Stimulated activated CD8-positive, alpha-beta memory T cell treated with anti-CD3 and anti-CD28 coated beads, Interleukin-7, amount 100 ng/mL, for 4 hours (primary cell): ENCODE results near the gene MYH14.

Source experiments
- DNase-seq, 2 donors: peaks; one replicate each; pipeline ENCODE4 v3.0.0-alpha.2; 2020; ENCODE audit warnings: low read depth in 2 of 2

MYH14 gene

DNA sequence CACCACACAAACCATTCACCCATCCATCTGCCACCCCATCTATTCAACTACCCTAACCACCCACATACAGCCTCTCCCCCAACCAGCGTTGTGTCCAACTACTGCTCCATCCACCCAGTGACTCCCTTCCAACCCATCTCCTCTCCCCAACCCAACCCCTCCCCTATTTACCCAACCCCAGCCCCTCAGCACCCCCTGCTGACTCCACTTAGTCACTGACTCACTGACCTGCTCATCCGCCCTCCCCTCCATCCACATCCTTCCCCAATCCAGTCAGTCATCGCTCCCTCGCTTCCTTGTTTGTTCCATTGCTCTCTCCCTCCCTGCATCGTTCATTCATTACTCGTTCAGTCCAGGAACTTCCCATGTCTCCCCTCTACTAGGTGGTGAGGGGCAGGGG lies 86.6 kb downstream of the MYH14 start:
- DNase-seq: no peak

DNA sequence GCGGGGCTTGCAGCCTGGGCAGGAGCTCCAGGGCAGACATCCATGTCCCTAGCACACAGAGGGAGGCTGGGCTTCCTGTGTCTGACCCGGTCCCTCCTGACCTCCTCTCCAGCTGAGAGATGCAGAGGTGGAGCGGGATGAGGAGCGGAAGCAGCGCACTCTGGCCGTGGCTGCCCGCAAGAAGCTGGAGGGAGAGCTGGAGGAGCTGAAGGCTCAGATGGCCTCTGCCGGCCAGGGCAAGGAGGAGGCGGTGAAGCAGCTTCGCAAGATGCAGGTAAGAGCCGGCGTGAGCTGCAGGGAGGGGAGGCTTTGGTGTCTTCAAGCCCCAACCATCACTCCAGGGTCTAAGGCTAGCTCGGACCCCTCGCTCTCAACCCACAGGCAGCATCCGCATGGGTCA lies 87.4 kb downstream of the MYH14 start:
- no peak for DNase-seq

DNA sequence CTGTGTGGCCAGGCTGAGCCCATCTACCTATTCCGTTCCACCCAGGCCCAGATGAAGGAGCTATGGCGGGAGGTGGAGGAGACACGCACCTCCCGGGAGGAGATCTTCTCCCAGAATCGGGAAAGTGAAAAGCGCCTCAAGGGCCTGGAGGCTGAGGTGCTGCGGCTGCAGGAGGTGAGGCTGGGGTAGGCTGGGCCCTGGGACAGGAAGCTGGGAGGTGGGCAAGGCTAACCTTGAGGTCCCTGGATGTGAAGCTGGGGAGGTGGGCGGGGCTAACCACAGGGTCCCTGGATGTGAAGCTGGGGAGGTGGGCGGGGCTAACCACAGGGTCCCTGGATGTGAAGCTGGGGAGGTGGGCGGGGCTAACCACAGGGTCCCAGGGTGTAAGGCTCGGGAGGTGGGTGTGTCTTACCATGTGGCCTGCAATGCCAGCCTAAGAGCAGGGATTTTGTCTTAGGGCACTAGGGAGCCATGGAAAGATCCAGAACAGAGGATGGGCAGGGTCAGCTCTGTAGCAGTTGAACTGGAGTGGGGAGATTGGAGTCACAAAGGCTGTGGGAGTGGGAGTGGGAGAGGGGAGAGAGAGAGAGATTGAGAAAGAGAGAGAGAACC lies 88.9 kb downstream of the MYH14 start:
- no peak for DNase-seq

GRCh38 chr19:50293263-50294004 lies 90.0 kb downstream of the MYH14 start:
- no peak for DNase-seq

DNA sequence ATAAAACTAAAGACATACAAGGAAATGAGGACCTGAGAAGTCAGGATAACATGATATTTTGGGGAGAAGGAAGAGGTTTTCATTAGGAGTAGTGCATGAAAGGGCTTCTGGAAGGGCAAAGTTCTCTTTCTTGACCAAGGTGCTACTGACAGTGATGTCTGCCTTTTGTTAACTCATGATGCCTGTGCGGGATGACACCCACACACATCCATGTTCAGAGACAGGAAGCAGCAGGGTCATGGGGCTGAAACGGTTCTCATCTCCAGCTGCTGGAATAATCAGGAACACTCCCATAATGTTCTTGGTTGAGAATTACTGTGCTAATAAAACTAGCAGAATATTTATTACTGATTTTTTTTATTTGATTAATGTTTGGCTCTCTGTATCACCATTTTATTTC lies 96.6 kb downstream of the MYH14 start:
- no peak for DNase-seq

GRCh38 chr19:50300814-50301606 lies 97.6 kb downstream of the MYH14 start:
- DNase-seq: no peak

DNA sequence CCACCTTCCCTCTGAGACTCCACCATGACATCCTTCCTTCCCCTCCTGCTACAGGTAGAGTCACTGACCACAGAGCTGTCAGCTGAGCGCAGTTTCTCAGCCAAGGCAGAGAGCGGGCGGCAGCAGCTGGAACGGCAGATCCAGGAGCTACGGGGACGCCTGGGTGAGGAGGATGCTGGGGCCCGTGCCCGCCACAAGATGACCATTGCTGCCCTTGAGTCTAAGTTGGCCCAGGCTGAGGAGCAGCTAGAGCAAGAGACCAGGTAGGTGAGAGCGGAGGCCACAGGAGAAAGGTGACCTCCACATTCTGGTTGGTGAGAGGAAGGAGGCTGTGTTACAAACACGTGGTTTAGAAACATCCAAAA lies 98.2 kb downstream of the MYH14 start:
- DNase-seq: no peak

GRCh38 chr19:50303558-50303957 lies 100.1 kb downstream of the MYH14 start:
- DNase-seq: no peak

DNA sequence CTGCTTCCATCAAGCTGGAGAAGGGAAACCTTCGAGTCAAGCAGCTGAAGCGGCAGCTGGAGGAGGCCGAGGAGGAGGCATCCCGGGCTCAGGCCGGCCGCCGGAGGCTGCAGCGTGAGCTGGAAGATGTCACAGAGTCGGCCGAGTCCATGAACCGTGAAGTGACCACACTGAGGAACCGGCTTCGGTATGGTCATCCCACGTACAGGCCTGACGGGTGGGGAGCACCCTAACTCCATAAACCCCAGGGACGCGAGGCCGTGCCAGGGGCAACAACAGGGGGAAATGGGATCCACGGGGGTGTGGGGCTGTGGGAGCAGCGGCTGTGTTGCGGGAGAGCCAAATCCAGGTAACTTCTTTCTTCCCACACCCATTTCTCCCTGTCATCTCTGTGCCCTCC lies 105.6 kb downstream of the MYH14 start:
- no peak for DNase-seq

- no peak for DNase-seq
These were observed 106.1 kb downstream of the MYH14 start for GRCh38 chr19:50309396-50310125.

DNA sequence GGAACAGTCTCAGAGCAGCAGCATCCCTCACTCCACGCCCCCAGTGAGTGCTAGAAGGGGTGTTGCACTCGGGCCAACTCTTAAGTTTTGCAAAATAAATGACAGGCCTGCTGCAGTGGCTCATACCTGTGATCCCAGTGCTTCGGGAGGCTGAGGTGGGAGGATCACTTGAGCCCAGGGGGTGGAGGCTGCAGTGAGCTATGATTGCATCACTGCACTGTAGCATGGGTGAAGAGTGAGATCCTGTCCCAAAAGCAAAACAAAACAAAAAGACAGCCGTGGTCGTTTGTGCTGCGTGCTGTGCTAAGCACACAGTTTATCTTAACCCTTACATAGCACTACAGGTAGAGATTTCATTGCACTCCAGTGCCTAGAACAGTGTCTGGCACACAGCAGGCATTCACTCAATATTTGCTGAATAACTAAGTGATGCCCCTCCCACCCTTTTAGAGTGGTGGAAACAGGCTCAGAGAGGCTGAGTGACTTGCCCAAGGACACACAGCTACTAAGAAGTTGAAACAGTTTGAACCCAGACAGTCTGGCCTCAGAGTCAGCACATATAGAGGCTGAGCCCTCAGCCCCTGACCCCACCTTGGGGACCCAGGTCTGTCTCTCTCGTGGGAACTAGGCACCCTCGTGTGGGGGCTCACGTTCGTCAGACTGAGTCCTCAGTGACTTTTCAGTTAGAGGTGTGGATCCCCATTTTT lies 107.5 kb downstream of the MYH14 start:
- no peak for DNase-seq

DNA sequence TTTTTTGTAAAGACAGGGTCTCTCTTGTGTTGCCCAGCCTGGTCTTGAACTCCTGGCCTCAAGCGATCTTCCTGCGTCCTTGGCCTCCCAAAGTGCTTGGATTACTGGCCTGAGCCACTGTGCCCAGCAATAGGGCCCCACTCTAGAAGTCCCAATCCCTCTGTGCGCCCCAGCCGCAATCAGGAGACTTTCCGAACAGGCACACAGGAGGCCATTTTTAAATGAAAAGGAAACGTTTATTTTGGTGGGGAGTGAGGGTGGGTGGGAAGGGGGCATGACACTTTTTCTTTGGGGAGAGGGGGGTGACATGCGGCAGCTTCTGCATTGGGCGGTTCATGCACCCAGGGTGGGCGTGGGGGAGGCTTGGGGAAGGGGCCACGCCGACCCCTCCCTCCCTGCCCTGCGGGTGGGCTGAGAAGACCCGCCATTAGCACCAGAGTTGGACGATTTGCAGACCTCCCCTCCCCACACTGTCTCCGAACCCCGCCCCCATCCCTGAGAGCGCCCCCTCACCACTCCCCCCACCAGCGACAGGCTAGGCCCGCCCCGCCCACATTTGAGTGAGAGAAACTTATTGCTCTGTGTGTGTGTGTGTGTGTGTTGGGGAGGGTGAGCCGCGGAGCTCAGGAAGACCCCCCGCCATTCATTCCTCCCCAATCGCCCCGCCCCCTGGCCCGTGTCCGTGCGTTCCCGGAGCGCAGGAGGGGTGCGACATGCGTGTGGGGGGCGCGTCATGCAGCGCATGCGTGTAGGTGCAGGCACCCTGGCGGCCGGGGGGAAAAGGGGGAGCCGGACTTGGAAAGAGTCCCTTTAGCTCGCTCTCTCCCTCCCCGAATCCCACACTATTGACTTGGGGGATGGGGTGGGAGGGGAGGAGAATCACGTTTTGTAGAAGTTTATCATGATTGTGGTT lies 108.6 kb downstream of the MYH14 start:
- DNase-seq: no peak

DNA sequence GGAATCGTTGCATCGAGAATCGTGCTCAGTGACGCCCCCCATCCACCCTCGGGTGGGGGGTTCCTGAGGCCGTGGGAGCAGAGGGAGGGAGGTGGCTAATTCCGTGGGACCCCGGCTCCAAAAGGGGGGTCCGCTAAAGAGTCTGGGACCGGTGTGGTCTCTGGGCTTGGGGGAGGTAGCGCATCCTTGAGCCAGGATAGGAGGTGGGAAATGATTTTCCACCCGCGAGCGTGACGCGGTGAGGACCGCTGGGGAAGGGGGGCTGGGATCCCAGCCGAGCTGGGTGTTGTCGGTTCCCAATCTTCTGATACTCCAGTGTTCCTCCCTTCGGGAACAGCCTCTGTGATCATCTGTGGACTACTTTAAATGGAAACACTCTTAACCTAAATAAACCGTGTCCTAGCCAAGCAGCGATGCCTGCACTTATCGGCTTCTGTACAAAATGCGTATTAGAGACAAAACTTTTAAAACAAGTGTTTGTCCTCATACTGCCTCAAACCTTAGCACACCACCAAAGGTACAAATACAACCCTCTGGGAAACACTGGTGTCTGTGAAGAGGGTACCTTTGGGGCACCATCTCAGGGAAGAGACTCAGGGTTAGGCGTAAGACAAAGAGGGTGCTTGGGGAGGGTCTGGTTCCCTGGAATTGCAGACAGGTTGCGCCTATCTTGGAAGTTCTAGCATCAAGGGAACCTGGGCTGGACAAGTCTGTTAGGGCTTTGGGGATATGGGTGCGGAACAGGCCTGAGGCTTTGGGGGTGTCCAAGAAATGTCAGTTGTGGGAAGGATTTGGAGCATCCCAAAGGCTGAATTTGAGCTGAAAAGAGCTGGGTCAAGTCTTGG lies 109.8 kb downstream of the MYH14 start:
- no peak for DNase-seq

DNA sequence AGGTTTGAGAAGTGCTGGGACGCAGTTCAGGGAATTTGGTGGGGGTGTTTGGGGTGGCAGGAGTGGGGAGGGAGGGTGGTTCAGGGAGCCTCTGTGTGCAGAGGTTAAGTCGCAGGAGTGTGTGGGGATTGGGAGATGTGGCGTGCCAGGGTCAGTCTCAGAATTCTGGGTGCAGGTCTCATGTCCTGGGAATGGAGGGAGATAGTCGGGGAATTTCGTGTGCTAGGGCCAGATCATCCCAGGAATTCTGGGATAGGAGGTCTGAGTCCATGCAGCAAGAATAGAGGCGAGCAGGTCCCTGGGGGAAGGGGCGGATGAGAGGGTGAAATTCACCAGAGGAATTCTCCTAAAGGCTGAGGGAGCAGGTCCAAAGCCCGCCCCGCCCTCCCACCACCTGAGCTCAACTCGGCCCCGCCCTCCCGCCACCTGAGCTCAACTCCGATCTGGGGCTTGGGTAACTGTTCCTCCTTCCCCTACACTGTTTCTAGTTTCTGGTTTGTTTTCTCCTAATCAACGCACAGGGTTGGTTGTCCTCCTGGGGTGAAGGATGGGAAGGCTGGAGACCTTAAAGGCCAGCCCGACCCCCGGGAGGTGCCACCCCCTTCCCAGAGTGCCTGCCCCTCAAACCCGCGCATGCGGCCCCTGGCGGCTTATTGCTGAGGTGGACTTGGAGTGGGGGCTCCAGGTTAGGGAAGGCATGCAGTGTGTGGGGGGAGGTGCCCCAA lies 110.6 kb downstream of the MYH14 start:
- no peak for DNase-seq

GRCh38 chr19:50314724-50315708 lies 111.6 kb downstream of the MYH14 start:
- no peak for DNase-seq

GRCh38 chr19:50315773-50316448 lies 112.5 kb downstream of the MYH14 start:
- DNase-seq: no peak

GRCh38 chr19:50317115-50317514 lies 113.7 kb downstream of the MYH14 start:
- no peak for DNase-seq
